DOHH2 (cell line): Measurements from ENCODE around the gene PPY.
"Not testable (repeated sequence)": the region's sequence is repeated elsewhere in the genome, so short reads cannot be mapped to it uniquely, and the experiment has no call there.

Experiments used
- H3F3A ChIP-seq: fragments of 200-600 bp; sonication (generic), shearing (Covaris generic); 2 replicates; pipeline ENCODE4 v1.6.0; 2016; ENCODE audit warnings: antibody characterized with exemption, mild to moderate bottlenecking; ENCODE audit not compliant: control insufficient read depth, insufficient read depth
- H3K27ac ChIP-seq: fragments of 200-600 bp; sonication (generic); 2 replicates; pipeline ENCODE4 v1.5.1; 2014; ENCODE audit warnings: low read depth, mild to moderate bottlenecking, low read length, moderate library complexity
- H3K27me3 ChIP-seq: fragments of 200-600 bp; sonication (generic); 2 replicates; pipeline ENCODE4 v1.6.1; 2014; ENCODE audit warnings: mild to moderate bottlenecking, low read length, mixed read lengths; ENCODE audit not compliant: control insufficient read depth
- H3K36me3 ChIP-seq: fragments of 200-600 bp; sonication (generic); 2 replicates; pipeline ENCODE4 v1.6.1; 2014; ENCODE audit warnings: mild to moderate bottlenecking, low read length, moderate library complexity, mixed read lengths; ENCODE audit not compliant: control insufficient read depth
- H3K4me1 ChIP-seq: fragments of 200-600 bp; sonication (generic); 2 replicates; pipeline ENCODE4 v1.6.1; 2014; ENCODE audit warnings: mild to moderate bottlenecking, low read length, mixed read lengths; ENCODE audit not compliant: control insufficient read depth
- H3K4me2 ChIP-seq: fragments of 200-600 bp; sonication (generic); 2 replicates; pipeline ENCODE4 v1.6.0; 2014; ENCODE audit warnings: mild to moderate bottlenecking, low read length, moderate library complexity
- H3K4me3 ChIP-seq: fragments of 200-600 bp; sonication (generic); 2 replicates; pipeline ENCODE4 v1.5.1; 2014; ENCODE audit warnings: mild to moderate bottlenecking, low read length, mixed read lengths
- H3K79me2 ChIP-seq: fragments of 200-600 bp; sonication (generic); 2 replicates; pipeline ENCODE4 v1.6.1; 2014; ENCODE audit warnings: mild to moderate bottlenecking, low read length, mixed read lengths; ENCODE audit not compliant: control insufficient read depth
- H3K9me2 ChIP-seq: fragments of 200-600 bp; sonication (generic); replicated peaks from 2 replicates; pipeline ENCODE4 v1.6.1; 2014; ENCODE audit warnings: mild to moderate bottlenecking, low read length, mixed read lengths; ENCODE audit not compliant: control insufficient read depth
- H3K9me3 ChIP-seq: fragments of 200-600 bp; sonication (generic); 2 replicates; pipeline ENCODE4 v1.6.1; 2014; ENCODE audit warnings: antibody characterized with exemption, low read length, mixed read lengths; ENCODE audit not compliant: control insufficient read depth, insufficient read depth
- H4K20me1 ChIP-seq: fragments of 200-600 bp; sonication (generic); 2 replicates; pipeline ENCODE4 v1.6.0; 2014; ENCODE audit warnings: low read depth, mild to moderate bottlenecking, antibody characterized with exemption, low read length, moderate library complexity; ENCODE audit not compliant: control insufficient read depth, insufficient read depth
- EZH2phosphoT487 ChIP-seq: fragments of 200-600 bp; sonication (generic); IDR thresholded peaks from 2 replicates; pipeline ENCODE4 v1.6.1; 2017; ENCODE audit warnings: borderline replicate concordance, mild to moderate bottlenecking, antibody characterized with exemption, low read length, moderate library complexity, mixed read lengths
- TF ChIP-seq, protein P1 (sequence below): fragments of 200-600 bp; sonication (generic); IDR thresholded peaks from one replicate; pipeline ENCODE4 v1.5.1; 2014; ENCODE audit warnings: antibody characterized with exemption, mild to moderate bottlenecking, low read depth, low read length; ENCODE audit not compliant: poor library complexity, severe bottlenecking

The PPY gene

DNA sequence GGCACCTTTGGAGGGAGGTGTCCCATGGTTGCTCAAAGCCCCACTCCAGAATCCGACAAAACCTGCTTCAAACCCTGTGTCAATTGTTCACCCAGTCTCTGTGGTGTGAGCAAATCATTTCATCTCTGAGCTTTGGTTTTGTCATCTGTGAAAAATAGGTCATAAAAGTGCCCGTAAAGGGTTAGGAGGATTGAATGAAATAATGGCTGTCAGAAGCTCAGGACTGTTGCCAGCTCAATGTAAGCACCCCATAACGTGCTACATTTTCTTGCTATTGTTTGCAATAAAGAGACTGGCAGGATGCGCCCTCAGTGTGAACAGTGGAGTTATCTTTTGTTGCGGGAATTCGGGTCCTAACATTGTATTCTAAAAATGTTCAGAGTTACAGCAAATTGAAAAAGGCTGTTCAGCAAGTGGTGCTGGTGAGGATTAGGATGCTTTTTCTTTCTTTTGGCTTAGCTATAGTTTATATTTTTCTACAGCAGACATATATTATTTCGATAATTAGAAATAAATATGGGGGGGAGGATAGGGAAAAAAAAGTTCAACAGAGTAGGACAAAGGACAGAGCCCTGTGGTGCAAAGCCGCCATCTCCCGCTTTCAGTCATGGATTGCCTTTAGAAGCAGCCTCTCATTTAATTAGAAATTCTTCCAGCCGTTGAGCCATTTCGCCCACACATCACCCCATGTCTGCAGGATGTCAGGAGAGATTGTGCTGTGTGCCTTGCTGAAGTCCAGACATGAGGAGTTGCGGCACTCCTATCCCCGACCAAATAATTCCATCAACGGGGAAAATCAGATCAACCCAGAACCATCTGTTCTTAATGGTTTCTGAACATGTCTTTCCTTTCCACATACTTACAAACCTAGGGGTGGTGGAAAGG lies 32.3 kb upstream of the PPY start:
- no peaks in the 10 kb centered on the region for H3K36me3 ChIP-seq
- H3K9me2 ChIP-seq: no peaks in the 10 kb centered on the region
- no peaks in the 10 kb centered on the region for H3K27me3 ChIP-seq
- H3K4me3 ChIP-seq: no peak overlapping the region
- H3F3A ChIP-seq: no peaks in the 10 kb centered on the region
- no peaks in the 10 kb centered on the region for H3K9me3 ChIP-seq
- no peaks in the 10 kb centered on the region for H4K20me1 ChIP-seq
- H3K27ac ChIP-seq: no peak overlapping the region
- no peak for TF ChIP-seq EZH2phosphoT487
- TF ChIP-seq, protein P1, sequence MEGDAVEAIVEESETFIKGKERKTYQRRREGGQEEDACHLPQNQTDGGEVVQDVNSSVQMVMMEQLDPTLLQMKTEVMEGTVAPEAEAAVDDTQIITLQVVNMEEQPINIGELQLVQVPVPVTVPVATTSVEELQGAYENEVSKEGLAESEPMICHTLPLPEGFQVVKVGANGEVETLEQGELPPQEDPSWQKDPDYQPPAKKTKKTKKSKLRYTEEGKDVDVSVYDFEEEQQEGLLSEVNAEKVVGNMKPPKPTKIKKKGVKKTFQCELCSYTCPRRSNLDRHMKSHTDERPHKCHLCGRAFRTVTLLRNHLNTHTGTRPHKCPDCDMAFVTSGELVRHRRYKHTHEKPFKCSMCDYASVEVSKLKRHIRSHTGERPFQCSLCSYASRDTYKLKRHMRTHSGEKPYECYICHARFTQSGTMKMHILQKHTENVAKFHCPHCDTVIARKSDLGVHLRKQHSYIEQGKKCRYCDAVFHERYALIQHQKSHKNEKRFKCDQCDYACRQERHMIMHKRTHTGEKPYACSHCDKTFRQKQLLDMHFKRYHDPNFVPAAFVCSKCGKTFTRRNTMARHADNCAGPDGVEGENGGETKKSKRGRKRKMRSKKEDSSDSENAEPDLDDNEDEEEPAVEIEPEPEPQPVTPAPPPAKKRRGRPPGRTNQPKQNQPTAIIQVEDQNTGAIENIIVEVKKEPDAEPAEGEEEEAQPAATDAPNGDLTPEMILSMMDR: no peak
- H3K79me2 ChIP-seq: no peaks in the 10 kb centered on the region
- no peak overlapping the region for H3K4me2 ChIP-seq
- no peaks in the 10 kb centered on the region for H3K4me1 ChIP-seq

DNA sequence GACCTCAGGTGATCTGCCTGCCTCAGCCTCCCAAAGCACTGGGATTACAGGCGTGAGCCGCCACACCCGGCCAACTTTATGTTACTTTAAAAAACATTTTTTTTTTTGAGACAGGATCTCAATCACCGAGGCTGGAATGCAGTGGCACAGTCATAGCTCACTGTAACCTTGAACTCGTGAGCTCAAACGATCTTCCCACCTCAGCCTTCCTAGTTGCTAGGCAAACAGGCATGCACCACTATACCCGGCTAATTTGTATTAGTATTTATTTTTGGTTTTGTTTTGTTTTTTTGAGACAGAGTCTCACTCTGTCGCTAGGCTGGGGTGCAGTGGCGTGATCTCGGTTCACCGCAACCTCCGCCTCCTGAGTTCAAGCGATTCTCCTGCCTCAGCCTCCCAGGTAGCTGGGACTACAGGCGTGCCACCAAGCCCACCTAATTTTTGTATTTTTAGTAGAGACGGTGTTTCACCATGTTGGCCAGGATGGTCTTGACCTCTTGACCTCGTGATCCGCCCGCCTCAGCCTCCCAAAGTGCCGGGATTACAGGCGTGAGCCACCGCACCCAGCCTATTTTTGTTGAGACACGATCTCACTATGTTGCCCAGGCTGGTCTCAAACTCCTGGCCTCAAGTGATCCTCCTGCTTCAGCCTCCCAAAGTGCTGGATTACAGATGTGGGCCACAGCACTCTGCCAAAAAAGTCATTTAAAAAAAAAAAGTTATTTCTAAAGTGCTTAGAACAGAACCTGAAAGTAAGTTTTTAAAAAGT lies 30.4 kb upstream of the PPY start:
- H3K36me3 ChIP-seq, H3K27ac ChIP-seq, H3K9me3 ChIP-seq, H3F3A ChIP-seq, H3K4me3 ChIP-seq, H3K9me2 ChIP-seq, H3K27me3 ChIP-seq, H3K79me2 ChIP-seq, H3K4me2 ChIP-seq, H4K20me1 ChIP-seq, H3K4me1 ChIP-seq: not testable (repeated sequence)

DNA sequence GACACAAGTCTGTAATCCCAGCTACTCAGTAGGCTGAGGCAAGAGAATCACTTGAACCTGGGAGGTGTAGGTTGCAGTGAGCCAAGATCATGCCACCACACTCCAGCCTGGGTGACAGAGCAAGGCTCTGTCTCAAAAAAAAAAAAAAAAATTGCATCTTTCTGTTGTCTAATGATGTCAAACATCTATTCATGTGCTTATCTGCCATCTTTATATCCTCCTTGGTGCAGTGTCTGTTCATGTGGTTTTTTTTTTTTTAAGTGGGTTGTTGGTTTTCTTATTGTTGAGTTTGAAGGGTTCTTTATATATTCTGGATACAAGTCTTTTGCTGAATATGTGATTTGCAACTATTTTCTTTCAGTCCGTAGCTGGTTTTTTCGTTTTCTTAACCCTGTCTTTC lies 29.2 kb upstream of the PPY start:
- H3K4me1 ChIP-seq, H4K20me1 ChIP-seq: not testable (repeated sequence)
- peaks cover 10% of the 10 kb centered on the region for H3K27me3 ChIP-seq

DNA sequence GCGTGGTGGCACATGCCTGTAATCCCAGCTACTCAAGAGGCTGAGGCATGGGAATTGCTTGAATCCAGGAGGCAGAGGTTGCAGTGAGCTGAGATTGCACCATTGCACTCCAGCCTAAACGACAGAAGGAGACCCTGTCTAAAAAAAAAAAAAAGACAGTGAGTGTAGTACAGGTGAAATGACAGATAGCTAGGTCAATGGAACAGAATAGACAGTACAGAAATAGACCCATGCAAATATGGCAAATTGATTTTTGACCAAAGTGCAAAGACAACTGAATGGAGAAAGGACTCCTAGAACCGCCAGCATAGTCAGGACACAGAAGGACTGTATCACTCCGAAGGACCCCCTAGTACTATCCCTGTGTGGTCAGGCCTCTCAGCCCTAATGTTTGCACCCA lies 28.1 kb upstream of the PPY start:
- Histone ChIP-seq H3K27me3 (peaks cover 10% of the 10 kb centered on the region), H3K9me2 (no peaks in the 10 kb centered on the region), H4K20me1 (no peaks in the 10 kb centered on the region), H3K79me2 (no peaks in the 10 kb centered on the region), H3K4me1 (no peaks in the 10 kb centered on the region), H3K27ac (no peak overlapping the region), H3K4me2 (no peak overlapping the region), H3K9me3 (no peaks in the 10 kb centered on the region), H3K4me3 (no peak overlapping the region), H3K36me3 (no peaks in the 10 kb centered on the region), H3F3A (no peaks in the 10 kb centered on the region)
- no peak for TF ChIP-seq EZH2phosphoT487

More for the DNA sequence above, 29.2 kb upstream of the PPY start:
- not testable (repeated sequence) for H3K9me2 ChIP-seq, H3K4me3 ChIP-seq, H3K79me2 ChIP-seq, H3F3A ChIP-seq, H3K9me3 ChIP-seq, H3K36me3 ChIP-seq, H3K4me2 ChIP-seq, H3K27ac ChIP-seq
